ENCODE measurements around the gene GRK2.
A peak's percentile ranks its signal among the peaks of the same experiment; 100 is the strongest.

Gene GRK2

GRCh38 chr11:67272327-67273259 is 6.3 kb downstream of the GRK2 start:
- TF ChIP-seq CTCF (IDR thresholded peaks at IDR 0.05) (no peak), ZFX (IDR thresholded peaks at IDR 0.05; ENCODE audit: borderline replicate concordance) (no peak)
- no peak overlapping the region for H3K27ac ChIP-seq

- H3K27ac ChIP-seq, result 0 out of 2 replicates have a peak overlapping the region, but pooled peaks have one; percentile 12
- TF ChIP-seq CTCF (IDR thresholded peaks at IDR 0.05), result no peak
- no peak for TF ChIP-seq ZFX (IDR thresholded peaks at IDR 0.05; ENCODE audit: borderline replicate concordance)
Measured at GRCh38 chr11:67273260-67273990, 7.2 kb downstream of the GRK2 start.

GRCh38 chr11:67274768-67275605 is 8.7 kb downstream of the GRK2 start:
- no peak for TF ChIP-seq ZFX (IDR thresholded peaks at IDR 0.05; ENCODE audit: borderline replicate concordance)
- no peak for TF ChIP-seq CTCF (IDR thresholded peaks at IDR 0.05)
- H3K27ac ChIP-seq, result no peak overlapping the region

- TF ChIP-seq CTCF (IDR thresholded peaks at IDR 0.05), result no peak
- TF ChIP-seq ZFX (IDR thresholded peaks at IDR 0.05; ENCODE audit: borderline replicate concordance), result no peak
- H3K27ac ChIP-seq, result no peak overlapping the region
Measured at GRCh38 chr11:67275606-67276409, 9.5 kb downstream of the GRK2 start.

GRCh38 chr11:67276781-67277230 is 10.5 kb downstream of the GRK2 start:
- TF ChIP-seq CTCF (IDR thresholded peaks at IDR 0.05) (no peak), ZFX (IDR thresholded peaks at IDR 0.05; ENCODE audit: borderline replicate concordance) (no peak)
- no peak overlapping the region for H3K27ac ChIP-seq

GRCh38 chr11:67277231-67277961 is 11.1 kb downstream of the GRK2 start:
- no peak overlapping the region for H3K27ac ChIP-seq
- no peak for TF ChIP-seq ZFX (IDR thresholded peaks at IDR 0.05; ENCODE audit: borderline replicate concordance)
- TF ChIP-seq CTCF (IDR thresholded peaks at IDR 0.05), result no peak
